ENCODE results near the gene FBXL16.
A peak's percentile ranks its signal among the peaks of the same experiment; 100 is the strongest.

FBXL16 gene

DNA sequence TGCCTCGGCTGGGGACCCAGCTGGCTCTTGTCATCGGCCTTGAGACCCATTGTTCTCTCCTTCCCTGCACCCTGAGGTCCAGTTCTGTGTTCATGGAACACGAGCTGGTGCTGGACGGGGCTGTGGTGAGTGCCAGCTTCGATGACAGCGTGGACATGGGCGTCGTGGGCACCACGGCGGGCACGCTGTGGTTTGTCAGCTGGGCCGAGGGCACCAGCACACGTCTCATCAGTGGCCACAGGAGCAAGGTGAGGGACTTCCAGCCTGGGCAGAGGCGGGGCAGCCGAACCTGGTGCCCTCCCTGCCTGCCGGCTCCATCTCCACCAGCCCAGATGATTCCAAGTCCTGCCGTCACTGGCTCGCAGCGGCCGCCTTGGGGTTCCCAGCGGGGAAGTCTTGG lies 43.0 kb downstream of the FBXL16 start:
- no peak overlapping the region for H3K27ac ChIP-seq (ENCODE audit: low read length)
- H3K9ac ChIP-seq (ENCODE audit: low read depth, low read length) = no peak overlapping the region
- no peak for TF ChIP-seq EZH2 (IDR thresholded peaks at IDR 0.05; ENCODE audit: borderline replicate concordance, low read depth, low read length, severe bottlenecking)
- TF ChIP-seq, protein P1, sequence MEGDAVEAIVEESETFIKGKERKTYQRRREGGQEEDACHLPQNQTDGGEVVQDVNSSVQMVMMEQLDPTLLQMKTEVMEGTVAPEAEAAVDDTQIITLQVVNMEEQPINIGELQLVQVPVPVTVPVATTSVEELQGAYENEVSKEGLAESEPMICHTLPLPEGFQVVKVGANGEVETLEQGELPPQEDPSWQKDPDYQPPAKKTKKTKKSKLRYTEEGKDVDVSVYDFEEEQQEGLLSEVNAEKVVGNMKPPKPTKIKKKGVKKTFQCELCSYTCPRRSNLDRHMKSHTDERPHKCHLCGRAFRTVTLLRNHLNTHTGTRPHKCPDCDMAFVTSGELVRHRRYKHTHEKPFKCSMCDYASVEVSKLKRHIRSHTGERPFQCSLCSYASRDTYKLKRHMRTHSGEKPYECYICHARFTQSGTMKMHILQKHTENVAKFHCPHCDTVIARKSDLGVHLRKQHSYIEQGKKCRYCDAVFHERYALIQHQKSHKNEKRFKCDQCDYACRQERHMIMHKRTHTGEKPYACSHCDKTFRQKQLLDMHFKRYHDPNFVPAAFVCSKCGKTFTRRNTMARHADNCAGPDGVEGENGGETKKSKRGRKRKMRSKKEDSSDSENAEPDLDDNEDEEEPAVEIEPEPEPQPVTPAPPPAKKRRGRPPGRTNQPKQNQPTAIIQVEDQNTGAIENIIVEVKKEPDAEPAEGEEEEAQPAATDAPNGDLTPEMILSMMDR (IDR thresholded peaks at IDR 0.05; ENCODE audit: borderline replicate concordance, extremely low read depth, low read length, poor library complexity, severe bottlenecking) = no peak
- peaks cover 9% of the 10 kb centered on the region for H3K4me1 ChIP-seq (ENCODE audit: insufficient read depth, low read length)
- peaks cover 63% of the 10 kb centered on the region for H3K36me3 ChIP-seq (ENCODE audit: insufficient read depth, low read length)
- peaks cover 23% of the 10 kb centered on the region for H4K20me1 ChIP-seq (ENCODE audit: insufficient read depth, low read length)
- no peak overlapping the region for H2AFZ ChIP-seq (ENCODE audit: low read depth, low read length)
- no peak for DNase-seq
- no peak overlapping the region for H3K4me3 ChIP-seq (ENCODE audit: low read depth in 1 of 2, low read length in 2 of 2)
- no peak overlapping the region for H3K4me2 ChIP-seq (ENCODE audit: insufficient read depth, low read length)
- H3K9me3 ChIP-seq (ENCODE audit: insufficient read depth, low read length, severe bottlenecking) = no peaks in the 10 kb centered on the region
- no peak for ATAC-seq (ENCODE audit: insufficient read depth, low read depth)
- H3K27me3 ChIP-seq (ENCODE audit: insufficient read depth, low read length, poor library complexity) = no peaks in the 10 kb centered on the region
- H3K79me2 ChIP-seq (ENCODE audit: insufficient read depth, low read length) = peaks cover 5% of the 10 kb centered on the region

DNA sequence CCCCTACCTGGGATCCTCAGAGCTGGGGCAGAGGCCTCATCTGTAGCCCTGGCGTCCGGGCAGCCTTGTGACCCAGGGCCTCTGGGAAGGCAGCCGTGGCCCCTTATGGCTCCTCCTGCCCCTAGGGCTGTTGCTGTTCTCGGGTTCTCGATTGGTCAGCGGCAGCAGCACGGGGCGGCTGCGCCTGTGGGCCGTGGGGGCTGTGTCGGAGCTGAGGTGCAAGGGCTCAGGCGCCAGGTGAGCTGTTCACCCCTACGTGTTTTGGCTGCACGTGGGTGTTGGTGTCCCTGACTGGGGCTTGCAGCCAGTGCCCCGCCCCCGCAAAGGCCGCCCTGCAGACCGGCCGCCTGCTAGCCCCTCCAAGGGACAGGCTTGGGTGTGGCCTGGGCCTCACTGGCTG lies 43.5 kb downstream of the FBXL16 start:
- DNase-seq (no peak), ATAC-seq (ENCODE audit: insufficient read depth, low read depth) (no peak)
- Histone ChIP-seq H3K36me3 (ENCODE audit: insufficient read depth, low read length) (peaks cover 64% of the 10 kb centered on the region), H4K20me1 (ENCODE audit: insufficient read depth, low read length) (peaks cover 23% of the 10 kb centered on the region), H3K9ac (ENCODE audit: low read depth, low read length) (no peak overlapping the region), H3K4me3 (ENCODE audit: low read depth in 1 of 2, low read length in 2 of 2) (no peak overlapping the region), H3K4me1 (ENCODE audit: insufficient read depth, low read length) (peaks cover 4% of the 10 kb centered on the region), H2AFZ (ENCODE audit: low read depth, low read length) (no peak overlapping the region), H3K27ac (ENCODE audit: low read length) (no peak overlapping the region), H3K27me3 (ENCODE audit: insufficient read depth, low read length, poor library complexity) (no peaks in the 10 kb centered on the region), H3K79me2 (ENCODE audit: insufficient read depth, low read length) (0 out of 2 replicates have a peak, but pooled peaks cover under 1% of the 10 kb centered on the region), H3K4me2 (ENCODE audit: insufficient read depth, low read length) (no peak overlapping the region), H3K9me3 (ENCODE audit: insufficient read depth, low read length, severe bottlenecking) (no peaks in the 10 kb centered on the region)
- no peak for TF ChIP-seq EZH2 (IDR thresholded peaks at IDR 0.05; ENCODE audit: borderline replicate concordance, low read depth, low read length, severe bottlenecking)
- TF ChIP-seq, protein P1 (IDR thresholded peaks at IDR 0.05; ENCODE audit: borderline replicate concordance, extremely low read depth, low read length, poor library complexity, severe bottlenecking) = no peak

DNA sequence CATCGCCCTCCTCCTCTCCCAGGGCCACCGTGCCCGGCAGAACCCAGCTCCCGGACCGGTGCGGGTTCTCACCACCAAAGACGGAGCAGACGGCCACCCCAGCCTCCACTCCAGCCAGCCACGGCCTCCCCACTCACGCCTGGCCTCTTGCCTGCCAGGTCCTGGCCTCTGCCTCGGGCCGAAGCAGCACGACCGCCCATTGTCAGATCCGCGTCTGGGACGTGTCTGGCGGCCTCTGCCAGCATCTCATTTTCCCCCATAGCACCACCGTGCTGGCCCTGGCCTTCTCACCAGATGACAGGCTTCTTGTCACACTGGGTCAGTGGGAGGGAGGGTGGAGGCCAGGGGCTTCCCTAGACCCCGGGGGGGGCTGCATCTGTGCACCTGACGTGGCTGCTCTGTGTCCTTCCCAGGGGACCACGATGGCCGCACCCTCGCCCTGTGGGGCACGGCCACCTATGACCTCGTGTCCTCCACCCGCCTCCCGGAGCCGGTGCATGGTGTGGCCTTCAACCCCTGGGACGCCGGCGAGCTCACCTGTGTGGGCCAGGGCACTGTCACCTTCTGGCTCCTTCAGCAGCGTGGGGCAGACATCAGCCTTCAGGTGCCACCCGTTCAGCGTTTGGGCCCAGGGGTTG lies 44.3 kb downstream of the FBXL16 start:
- Histone ChIP-seq H3K36me3 (ENCODE audit: insufficient read depth, low read length) (peaks cover 65% of the 10 kb centered on the region), H3K27me3 (ENCODE audit: insufficient read depth, low read length, poor library complexity) (no peaks in the 10 kb centered on the region), H3K79me2 (ENCODE audit: insufficient read depth, low read length) (no peaks in the 10 kb centered on the region), H4K20me1 (ENCODE audit: insufficient read depth, low read length) (peaks cover 23% of the 10 kb centered on the region), H3K9me3 (ENCODE audit: insufficient read depth, low read length, severe bottlenecking) (no peaks in the 10 kb centered on the region), H3K4me2 (ENCODE audit: insufficient read depth, low read length) (no peak overlapping the region), H2AFZ (ENCODE audit: low read depth, low read length) (no peak overlapping the region), H3K4me3 (ENCODE audit: low read depth in 1 of 2, low read length in 2 of 2) (no peak overlapping the region), H3K27ac (ENCODE audit: low read length) (no peak overlapping the region), H3K4me1 (ENCODE audit: insufficient read depth, low read length) (no peaks in the 10 kb centered on the region), H3K9ac (ENCODE audit: low read depth, low read length) (no peak overlapping the region)
- ATAC-seq (ENCODE audit: insufficient read depth, low read depth) (peak; percentile 16; the same call in 2 of the 3 replicates), DNase-seq (no peak)
- TF ChIP-seq, protein P1 (IDR thresholded peaks at IDR 0.05; ENCODE audit: borderline replicate concordance, extremely low read depth, low read length, poor library complexity, severe bottlenecking) = no peak
- no peak for TF ChIP-seq EZH2 (IDR thresholded peaks at IDR 0.05; ENCODE audit: borderline replicate concordance, low read depth, low read length, severe bottlenecking)
